ENCODE data around the gene REG3G.

The REG3G gene

DNA sequence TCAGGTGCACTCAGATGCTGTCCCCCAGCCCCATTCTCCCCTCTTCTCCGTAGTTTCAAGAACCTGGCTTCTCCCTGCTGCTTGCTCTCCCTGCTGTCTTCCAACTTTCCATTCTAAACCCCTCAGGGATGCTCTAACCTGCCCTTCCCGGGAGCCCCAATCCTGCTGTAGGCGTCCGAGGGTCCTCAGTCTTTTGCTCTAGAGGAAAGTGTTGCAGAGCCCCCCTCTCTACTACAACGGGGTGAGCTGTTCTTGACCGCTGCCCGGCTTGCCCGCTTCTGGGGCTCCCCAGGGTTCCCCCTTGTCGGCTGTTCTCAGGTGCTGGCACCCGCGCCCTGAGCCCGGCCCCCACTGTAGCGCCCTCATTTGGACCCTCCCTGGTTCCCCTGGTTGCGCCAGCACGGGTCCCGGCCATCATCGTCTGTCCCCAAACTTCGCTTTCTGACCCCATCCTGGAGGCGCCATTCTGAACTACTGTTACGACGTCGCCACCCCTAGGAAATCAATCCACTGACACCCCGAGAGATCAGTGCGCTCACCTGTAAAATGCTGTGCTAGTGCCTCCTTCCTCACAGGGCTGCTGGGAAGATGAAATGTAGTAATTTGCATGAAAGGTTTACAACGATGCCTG, 31.9 kb upstream of the REG3G start:
- TF ChIP-seq, protein P1, sequence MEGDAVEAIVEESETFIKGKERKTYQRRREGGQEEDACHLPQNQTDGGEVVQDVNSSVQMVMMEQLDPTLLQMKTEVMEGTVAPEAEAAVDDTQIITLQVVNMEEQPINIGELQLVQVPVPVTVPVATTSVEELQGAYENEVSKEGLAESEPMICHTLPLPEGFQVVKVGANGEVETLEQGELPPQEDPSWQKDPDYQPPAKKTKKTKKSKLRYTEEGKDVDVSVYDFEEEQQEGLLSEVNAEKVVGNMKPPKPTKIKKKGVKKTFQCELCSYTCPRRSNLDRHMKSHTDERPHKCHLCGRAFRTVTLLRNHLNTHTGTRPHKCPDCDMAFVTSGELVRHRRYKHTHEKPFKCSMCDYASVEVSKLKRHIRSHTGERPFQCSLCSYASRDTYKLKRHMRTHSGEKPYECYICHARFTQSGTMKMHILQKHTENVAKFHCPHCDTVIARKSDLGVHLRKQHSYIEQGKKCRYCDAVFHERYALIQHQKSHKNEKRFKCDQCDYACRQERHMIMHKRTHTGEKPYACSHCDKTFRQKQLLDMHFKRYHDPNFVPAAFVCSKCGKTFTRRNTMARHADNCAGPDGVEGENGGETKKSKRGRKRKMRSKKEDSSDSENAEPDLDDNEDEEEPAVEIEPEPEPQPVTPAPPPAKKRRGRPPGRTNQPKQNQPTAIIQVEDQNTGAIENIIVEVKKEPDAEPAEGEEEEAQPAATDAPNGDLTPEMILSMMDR (conservative IDR thresholded peaks at IDR 0.05; ENCODE audit: low read depth, low read length): no peak
- H3K4me3 ChIP-seq (ENCODE audit: low read depth, low read length): no peak overlapping the region
- no peak for DNase-seq (ENCODE audit: low read depth)

DNA sequence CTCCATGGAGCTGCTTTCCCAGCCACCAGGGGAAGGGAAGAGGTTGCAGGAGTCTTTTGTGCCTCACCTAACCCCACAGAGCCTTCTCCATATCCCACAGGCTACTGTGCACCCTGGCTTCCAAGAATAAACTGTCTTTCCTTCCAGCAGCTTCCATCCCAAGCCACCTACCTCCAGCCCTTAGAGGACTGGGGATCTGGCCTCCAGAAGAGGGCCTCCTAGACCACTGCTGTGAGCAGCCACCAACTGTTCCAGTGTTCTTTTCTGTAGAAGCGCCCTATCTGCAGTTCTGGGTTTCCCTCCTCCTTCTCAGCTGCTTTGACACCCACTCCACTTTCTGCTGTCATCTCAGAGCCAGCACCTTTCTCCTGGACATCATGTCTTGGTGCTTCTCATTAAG, 30.7 kb upstream of the REG3G start:
- H3K4me3 ChIP-seq (ENCODE audit: low read depth, low read length): no peak overlapping the region
- no peak for DNase-seq (ENCODE audit: low read depth)
- TF ChIP-seq, protein P1 (conservative IDR thresholded peaks at IDR 0.05; ENCODE audit: low read depth, low read length): no peak

DNA sequence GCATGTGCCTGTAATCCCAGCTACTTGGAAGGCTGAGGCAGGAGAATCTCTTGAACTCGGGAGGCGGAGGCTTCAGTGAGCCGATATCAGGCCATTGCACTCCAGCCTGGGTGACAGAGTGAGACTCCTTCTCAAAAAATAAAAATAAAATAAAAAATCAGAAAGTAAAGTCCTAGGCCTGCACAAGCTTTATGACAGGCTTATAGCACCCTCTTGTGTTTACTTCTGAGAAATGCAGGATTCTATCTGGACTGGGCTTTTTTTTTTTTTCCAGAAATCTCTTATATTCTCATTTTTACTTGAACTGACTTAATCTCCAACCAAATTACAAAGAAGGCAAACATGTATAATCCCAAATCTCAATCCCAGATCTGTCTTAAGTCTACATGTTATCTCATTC, 26.1 kb upstream of the REG3G start:
- H3K4me3 ChIP-seq (ENCODE audit: low read depth, low read length): no peak overlapping the region
- TF ChIP-seq, protein P1 (conservative IDR thresholded peaks at IDR 0.05; ENCODE audit: low read depth, low read length): peak; percentile 20
- peak; percentile 17 for DNase-seq (ENCODE audit: low read depth)

DNA sequence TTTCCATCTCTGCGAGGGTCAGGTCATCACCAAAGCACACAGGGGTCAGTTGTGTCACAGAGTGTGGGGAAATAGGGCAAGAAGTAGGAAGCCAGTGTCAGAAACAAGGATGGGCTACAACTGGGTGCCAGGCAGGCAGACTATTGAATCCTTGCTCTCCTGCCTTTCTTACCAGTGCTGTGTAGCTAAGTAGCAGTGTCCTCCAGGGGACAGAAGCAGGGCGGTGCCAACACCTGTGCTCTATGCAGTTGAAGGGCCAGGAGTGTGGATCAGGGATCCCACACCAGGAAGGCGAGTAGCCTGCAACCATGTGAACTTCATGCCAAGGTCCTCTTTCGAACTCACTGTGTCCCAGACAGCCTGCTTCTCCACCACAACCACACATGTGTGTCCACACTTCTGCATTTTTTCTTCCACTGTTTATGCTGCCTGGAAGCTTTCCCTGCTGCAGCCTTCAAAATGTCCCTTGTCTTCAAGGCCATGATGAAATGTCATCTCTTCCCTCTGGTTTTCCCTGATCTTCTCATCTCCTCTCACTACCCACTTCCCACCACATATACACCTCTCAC, 25.4 kb upstream of the REG3G start:
- TF ChIP-seq, protein P1 (conservative IDR thresholded peaks at IDR 0.05; ENCODE audit: low read depth, low read length): no peak
- no peak overlapping the region for H3K4me3 ChIP-seq (ENCODE audit: low read depth, low read length)
- DNase-seq (ENCODE audit: low read depth): no peak

DNA sequence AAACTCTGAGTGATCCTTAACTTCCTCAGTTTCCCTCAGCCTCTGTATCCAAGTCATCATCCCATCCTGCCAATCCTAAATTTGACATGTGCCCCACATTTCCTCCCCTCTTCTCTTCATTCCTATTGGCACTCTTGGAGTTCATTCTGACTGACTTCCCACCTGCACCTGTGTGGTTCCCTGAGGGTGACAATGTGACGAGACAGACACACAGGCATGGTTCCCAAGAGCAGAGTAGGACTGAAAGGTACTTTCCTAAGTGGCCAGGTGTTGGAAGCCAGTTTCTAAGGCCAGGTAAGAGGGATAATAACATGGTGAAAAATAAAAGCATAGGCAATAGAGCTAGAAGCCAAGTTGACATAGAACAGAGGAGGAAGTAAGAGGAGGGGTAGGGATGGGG, 24.2 kb upstream of the REG3G start:
- DNase-seq (ENCODE audit: low read depth): no peak
- TF ChIP-seq, protein P1 (conservative IDR thresholded peaks at IDR 0.05; ENCODE audit: low read depth, low read length): no peak
- no peak overlapping the region for H3K4me3 ChIP-seq (ENCODE audit: low read depth, low read length)

DNA sequence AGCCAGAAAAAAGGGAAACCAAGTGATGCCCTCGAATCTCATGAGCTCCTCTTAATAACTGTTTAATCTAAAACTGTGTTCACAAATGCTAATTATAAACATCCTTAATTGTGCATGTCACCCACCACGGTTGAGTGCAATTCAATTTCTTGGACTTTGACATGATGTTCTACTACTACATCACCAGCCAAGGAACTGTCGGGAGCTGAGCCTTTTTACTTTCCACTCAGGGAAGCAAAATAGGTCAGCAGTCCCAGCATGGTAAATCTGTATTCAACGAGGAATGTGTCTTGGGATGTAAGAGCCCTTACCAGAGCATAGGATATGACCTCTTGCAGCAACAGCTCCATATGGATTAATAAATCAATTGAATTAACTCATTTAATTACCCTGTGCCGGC, 20.8 kb upstream of the REG3G start:
- DNase-seq (ENCODE audit: low read depth): no peak
- no peak overlapping the region for H3K4me3 ChIP-seq (ENCODE audit: low read depth, low read length)
- TF ChIP-seq, protein P1 (conservative IDR thresholded peaks at IDR 0.05; ENCODE audit: low read depth, low read length): no peak

DNA sequence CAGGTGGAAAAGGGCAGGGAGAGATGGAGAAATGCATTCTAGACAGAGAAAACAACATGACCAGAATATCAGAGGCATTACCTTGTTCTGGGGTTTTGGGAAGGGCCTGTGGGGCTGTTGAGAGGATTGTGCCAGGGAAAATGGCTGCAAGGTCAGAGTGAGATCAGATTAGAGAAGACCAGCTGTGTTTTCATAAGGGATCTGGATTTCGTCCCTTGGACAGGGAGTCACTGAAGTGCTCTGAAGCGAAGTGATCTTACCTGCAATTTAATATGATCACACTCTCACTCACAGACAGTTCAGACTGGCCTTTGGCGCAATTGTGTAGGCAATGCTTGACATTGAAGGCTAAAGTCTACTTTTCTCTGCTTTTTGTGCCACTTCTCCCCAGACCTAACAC, 20.3 kb upstream of the REG3G start:
- no peak overlapping the region for H3K4me3 ChIP-seq (ENCODE audit: low read depth, low read length)
- DNase-seq (ENCODE audit: low read depth): no peak
- TF ChIP-seq, protein P1 (conservative IDR thresholded peaks at IDR 0.05; ENCODE audit: low read depth, low read length): no peak
